ENCODE results near the gene ERMP1. TPM values are rescaled to one million over a fixed set of nuclear protein-coding genes. Genes with fewer than 3 reads are reported as not detected.

ERMP1 gene
- total RNA-seq, 1 donor from 2014 or later = 8.5 TPM

Other genes starting within 250 kb of the ERMP1 start
- gene RIC1, start 204.0 kb downstream of the ERMP1 start, total RNA-seq = 25.1 and 28.3 TPM in 2 replicates
- gene MLANA, start 57.8 kb upstream of the ERMP1 start, total RNA-seq = 0.70 TPM in 1 of 2 replicates, not detected in the other
- 38.3 and 42.0 TPM in 2 replicates for gene RANBP6, start 182.5 kb upstream of the ERMP1 start, total RNA-seq

Data from myocyte (in vitro differentiated cells).